Activated B cell treated with CpG ODN at 0.5 μM for 24 hours (primary cell): Measurements from ENCODE around the gene PARVG. TPM values are rescaled to one million over a fixed set of nuclear protein-coding genes. Genes with fewer than 3 reads are reported as not detected.

ENCODE experiments used
- ATAC-seq: fragments of 200-7000 bp; cut with Tn5 transposase; one replicate; pipeline ENCODE4 v1.10.0; 2021; ENCODE audit warnings: low read depth, mild to moderate bottlenecking, moderate library complexity
- CTCF ChIA-PET: fragments of 350-600 bp; sonication (Branson Sonifier 250); formaldehyde crosslinking; loops from one replicate; lab custom pipeline; 2021; ENCODE audit warnings: antibody characterized with exemption; lab: Charles Lee
- POLR2A ChIA-PET: fragments of 350-600 bp; sonication (Branson Sonifier 250); formaldehyde crosslinking; loops from one replicate; lab custom pipeline; 2021; ENCODE audit warnings: antibody characterized with exemption; lab: Charles Lee
- DNase-seq: peaks from one replicate; pipeline ENCODE4 v3.0.0; 2022
- H3K27ac Mint-ChIP-seq: one replicate; pipeline ENCODE4 v1.8.0; 2020; ENCODE audit warnings: mixed read lengths
- H3K27me3 Mint-ChIP-seq: one replicate; pipeline ENCODE4 v1.8.0; 2021; ENCODE audit warnings: mixed read lengths
- H3K36me3 Mint-ChIP-seq: one replicate; pipeline ENCODE4 v1.8.0; 2021; ENCODE audit warnings: low read depth, mixed read lengths
- H3K4me1 Mint-ChIP-seq: one replicate; pipeline ENCODE4 v1.8.0; 2021; ENCODE audit warnings: mixed read lengths
- H3K4me3 Mint-ChIP-seq: one replicate; pipeline ENCODE4 v1.8.0; 2020; ENCODE audit warnings: mild to moderate bottlenecking, mixed read lengths
- H3K9me3 Mint-ChIP-seq: one replicate; pipeline ENCODE4 v1.8.0; 2020; ENCODE audit warnings: mixed read lengths
- CTCF ChIP-seq: fragments of 200-600 bp; IDR thresholded peaks from one replicate; pipeline ENCODE4 v1.8.0; 2022; ENCODE audit warnings: antibody characterized with exemption, mild to moderate bottlenecking
- intact Hi-C: fragments of 100-400 bp; cut with micrococcal nuclease; formaldehyde crosslinking; loops from one replicate; pipeline ENCODE4 v1.15.1; 2024
- total RNA-seq: library from RNA; stranded (reverse); gene quantifications from 2 replicates; pipeline ENCODE4 v1.2.3, GENCODE V29; 2022

The PARVG gene
- total RNA-seq, 1 donor from 2014 or later = 96.1 TPM

GRCh38 chr22:44193535-44193891 lies 12.8 kb downstream of the PARVG start:
- POLR2A ChIA-PET = interaction anchor here (0.6 to 4.6 kb wide), 2 partner anchors 12 to 1994 kb away, joined by 7 to 53 read pairs; partner anchors contain the start of gene PARVG
- no peak for ATAC-seq
- CTCF ChIA-PET = no interaction called here
- peaks cover 43% of the 10 kb centered on the region for H3K36me3 Mint-ChIP-seq
- H3K4me3 Mint-ChIP-seq = no peak overlapping the region
- H3K9me3 Mint-ChIP-seq = no peaks in the 10 kb centered on the region
- no peak overlapping the region for H3K27ac Mint-ChIP-seq
- intact Hi-C loops = no loop called here
- DNase-seq = no peak
- H3K4me1 Mint-ChIP-seq = peaks cover 54% of the 10 kb centered on the region
- TF ChIP-seq CTCF = no peak
- no peaks in the 10 kb centered on the region for H3K27me3 Mint-ChIP-seq

- no peak for ATAC-seq
- no peaks in the 10 kb centered on the region for H3K27me3 Mint-ChIP-seq
- intact Hi-C loops = no loop called here
- DNase-seq = no peak
- no peak overlapping the region for H3K4me3 Mint-ChIP-seq
- no peak for TF ChIP-seq CTCF
- peaks cover 48% of the 10 kb centered on the region for H3K4me1 Mint-ChIP-seq
- ChIA-PET POLR2A (interaction anchor here (0.7 to 4.6 kb wide), 3 partner anchors 10 to 13 kb away, joined by 3 to 53 read pairs (median 9); partner anchors contain the start of gene PARVG), CTCF (interaction anchor here (1.5 kb wide), 1 partner anchor 10 kb away, joined by 3 read pairs; no protein-coding TSS in a partner anchor)
- H3K36me3 Mint-ChIP-seq = peaks cover 52% of the 10 kb centered on the region
- H3K9me3 Mint-ChIP-seq = no peaks in the 10 kb centered on the region
- no peak overlapping the region for H3K27ac Mint-ChIP-seq
These were observed 13.8 kb downstream of the PARVG start for GRCh38 chr22:44194569-44194968.

GRCh38 chr22:44195189-44195871 lies 14.6 kb downstream of the PARVG start:
- ATAC-seq (no peak), DNase-seq (no peak)
- TF ChIP-seq CTCF = no peak
- ChIA-PET CTCF (interaction anchor here (0.9 to 1.5 kb wide), 3 partner anchors 10 to 15 kb away, joined by 3 to 6 read pairs (median 4); no protein-coding TSS in a partner anchor), POLR2A (interaction anchor here (0.6 to 1.7 kb wide), 3 partner anchors 9 to 25 kb away, joined by 3 to 9 read pairs (median 3); partner anchors contain the start of gene PARVG)
- peaks cover 60% of the 10 kb centered on the region for H3K36me3 Mint-ChIP-seq
- H3K27me3 Mint-ChIP-seq = no peaks in the 10 kb centered on the region
- intact Hi-C loops = no loop called here
- no peaks in the 10 kb centered on the region for H3K9me3 Mint-ChIP-seq
- H3K4me1 Mint-ChIP-seq = peaks cover 40% of the 10 kb centered on the region
- H3K4me3 Mint-ChIP-seq = no peak overlapping the region
- H3K27ac Mint-ChIP-seq = no peak overlapping the region

GRCh38 chr22:44196241-44196640 lies 15.5 kb downstream of the PARVG start:
- intact Hi-C loops = no loop called here
- peaks cover 68% of the 10 kb centered on the region for H3K36me3 Mint-ChIP-seq

More at GRCh38 chr22:44196241-44196640, 15.5 kb downstream of the PARVG start:
- no peak overlapping the region for H3K4me3 Mint-ChIP-seq
- POLR2A ChIA-PET = interaction anchor here (1.7 kb wide), 1 partner anchor 15 kb away, joined by 9 read pairs; the partner anchor contains the start of gene PARVG
- TF ChIP-seq CTCF = no peak
- DNase-seq = no peak
- no peaks in the 10 kb centered on the region for H3K27me3 Mint-ChIP-seq
- ATAC-seq = no peak
- peaks cover 32% of the 10 kb centered on the region for H3K4me1 Mint-ChIP-seq
- CTCF ChIA-PET = interaction anchor here (1.4 kb wide), 1 partner anchor 14 kb away, joined by 6 read pairs; no protein-coding TSS in a partner anchor
- H3K27ac Mint-ChIP-seq = no peak overlapping the region
- H3K9me3 Mint-ChIP-seq = no peaks in the 10 kb centered on the region
